ENCODE results near the gene CALR3.
"Not testable (repeated sequence)": the region's sequence is repeated elsewhere in the genome, so short reads cannot be mapped to it uniquely, and the experiment has no call there.

Gene CALR3

DNA sequence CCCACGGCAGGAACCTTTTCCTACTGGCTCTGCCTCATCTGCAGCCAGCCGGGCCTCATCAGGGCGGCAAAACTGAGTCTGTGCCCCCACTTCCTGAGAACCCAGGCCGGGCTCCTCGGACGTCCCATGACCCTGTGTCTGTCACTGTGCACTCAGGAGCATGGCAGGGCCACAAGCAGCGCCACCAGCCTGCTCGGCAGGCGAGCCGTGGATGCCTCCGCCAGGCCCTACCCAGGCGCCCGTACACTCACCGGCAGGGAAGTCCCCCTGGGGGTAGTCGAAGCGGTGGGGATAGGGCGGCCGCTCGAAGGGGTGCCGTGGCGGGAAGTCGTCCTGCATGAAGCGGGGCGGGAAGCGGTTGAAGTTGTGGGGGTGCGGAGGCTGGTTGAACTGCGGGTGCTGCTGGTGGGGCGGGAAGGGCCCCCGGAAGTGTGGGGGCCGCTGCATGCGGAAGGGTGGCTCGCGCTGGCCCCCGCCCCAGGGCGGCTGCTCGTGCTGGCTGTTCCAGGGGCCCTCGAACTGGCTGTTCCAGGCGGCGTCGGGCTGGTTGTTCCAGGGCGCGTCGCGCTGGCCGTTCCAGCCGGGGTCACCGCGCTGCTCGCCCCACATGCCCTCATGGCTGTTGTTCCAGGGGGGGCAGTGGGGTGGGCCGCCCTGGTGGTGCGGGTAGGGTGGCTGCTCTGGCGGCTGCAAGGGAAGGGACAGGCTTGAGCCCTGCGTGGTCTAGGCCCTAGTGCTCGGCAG lies 29.2 kb upstream of the CALR3 start:
- no peak for DNase-seq (ENCODE audit: low read depth)

DNA sequence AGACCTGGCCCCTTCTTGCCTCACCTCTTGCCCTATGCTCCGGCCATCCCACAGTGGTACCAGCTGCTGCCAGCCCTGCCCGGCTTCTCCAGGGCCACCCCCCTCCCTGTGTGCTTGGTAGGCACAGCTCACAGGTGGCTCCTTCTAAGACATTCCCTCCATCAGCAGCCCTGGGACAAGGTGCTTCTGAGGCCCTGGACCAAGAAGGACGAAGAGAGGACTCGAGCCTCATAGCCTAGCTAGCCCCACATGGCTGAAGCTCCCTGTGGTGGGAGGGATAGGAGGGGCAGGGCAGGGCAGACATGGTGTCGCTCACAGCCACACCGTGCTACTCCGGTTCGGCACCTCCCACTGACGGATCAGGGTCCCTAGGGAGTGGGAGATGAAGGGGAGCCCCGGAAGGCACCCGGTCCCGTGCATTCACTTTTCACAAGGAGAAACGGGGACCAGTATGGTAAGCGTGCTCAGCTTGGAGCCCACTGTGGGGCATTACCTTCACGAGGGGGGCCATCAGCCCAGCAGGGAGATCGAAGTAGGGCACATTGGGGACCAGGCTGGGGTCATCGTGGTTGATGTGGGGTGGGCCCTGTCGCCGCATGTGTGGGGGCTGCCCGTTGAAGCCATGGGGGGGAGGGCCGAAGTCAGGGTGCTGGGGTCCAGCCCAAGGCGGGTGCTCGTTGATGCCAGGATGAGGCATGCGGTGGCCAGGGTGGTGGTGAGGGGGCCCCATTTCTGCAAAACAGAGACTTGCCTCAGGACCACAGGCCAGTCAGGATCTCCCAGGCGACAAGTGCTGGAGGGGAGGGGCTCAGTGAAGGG lies 26.8 kb upstream of the CALR3 start:
- DNase-seq (ENCODE audit: low read depth) = no peak

DNA sequence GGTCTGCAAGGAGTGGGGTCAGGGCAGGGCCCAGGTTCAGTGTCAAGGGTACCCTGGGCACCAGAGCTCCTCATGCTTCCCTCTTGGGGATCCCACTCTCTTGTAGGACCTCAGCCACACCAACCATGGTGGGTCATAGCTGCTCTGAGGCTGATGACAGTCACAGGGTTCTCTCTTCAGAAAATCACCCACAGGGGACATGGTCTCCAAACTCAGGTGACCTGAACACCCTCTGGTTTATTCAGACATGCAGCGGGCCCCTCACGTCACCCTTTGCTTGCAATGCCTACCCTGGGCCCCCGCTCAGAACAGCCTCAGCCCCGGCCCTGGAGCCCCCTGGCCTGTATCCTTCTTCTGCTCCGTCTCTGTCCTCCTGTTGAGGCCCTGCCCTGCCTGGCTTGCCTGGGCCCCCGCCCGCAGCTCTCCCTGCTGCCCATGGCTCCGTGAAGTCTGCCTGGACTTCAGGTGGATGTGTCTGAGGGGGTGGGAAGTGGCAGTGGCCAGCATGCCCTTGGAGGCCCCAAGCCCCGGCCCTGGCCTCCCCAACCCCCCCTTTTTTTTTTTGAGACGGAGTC lies 25.8 kb upstream of the CALR3 start:
- no peak for DNase-seq (ENCODE audit: low read depth)

DNA sequence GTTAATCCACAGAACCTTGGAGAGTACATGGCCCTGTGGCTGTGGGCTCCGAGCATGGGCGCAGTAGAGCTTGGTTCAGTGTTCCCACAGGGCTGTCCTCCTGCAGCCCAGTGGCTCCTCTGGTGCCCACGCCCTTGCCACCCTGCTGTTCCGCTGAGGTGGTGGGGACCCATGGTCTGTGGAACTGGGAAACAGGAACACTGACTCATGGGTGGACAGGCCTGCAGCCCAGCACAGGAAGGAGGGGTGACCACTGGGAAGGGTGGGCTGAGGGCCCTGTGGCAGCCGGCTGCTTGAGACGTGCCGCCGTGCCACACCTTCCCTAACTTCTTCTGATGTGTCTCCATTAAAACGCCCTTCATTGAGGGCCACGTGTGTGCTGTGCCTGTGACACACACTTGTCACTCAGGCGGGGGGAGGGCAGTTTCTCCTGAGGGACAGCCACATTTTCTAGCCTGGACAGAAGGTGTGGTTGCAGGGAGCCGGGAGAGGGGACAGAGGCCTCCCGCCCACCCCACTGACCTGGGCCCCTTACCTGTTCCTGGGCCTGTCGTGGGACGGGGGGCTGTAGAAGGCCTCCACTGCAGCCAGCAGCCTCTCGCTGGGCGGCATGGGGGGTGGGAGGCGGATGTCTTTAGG lies 25.1 kb upstream of the CALR3 start:
- DNase-seq (ENCODE audit: low read depth) = no peak

DNA sequence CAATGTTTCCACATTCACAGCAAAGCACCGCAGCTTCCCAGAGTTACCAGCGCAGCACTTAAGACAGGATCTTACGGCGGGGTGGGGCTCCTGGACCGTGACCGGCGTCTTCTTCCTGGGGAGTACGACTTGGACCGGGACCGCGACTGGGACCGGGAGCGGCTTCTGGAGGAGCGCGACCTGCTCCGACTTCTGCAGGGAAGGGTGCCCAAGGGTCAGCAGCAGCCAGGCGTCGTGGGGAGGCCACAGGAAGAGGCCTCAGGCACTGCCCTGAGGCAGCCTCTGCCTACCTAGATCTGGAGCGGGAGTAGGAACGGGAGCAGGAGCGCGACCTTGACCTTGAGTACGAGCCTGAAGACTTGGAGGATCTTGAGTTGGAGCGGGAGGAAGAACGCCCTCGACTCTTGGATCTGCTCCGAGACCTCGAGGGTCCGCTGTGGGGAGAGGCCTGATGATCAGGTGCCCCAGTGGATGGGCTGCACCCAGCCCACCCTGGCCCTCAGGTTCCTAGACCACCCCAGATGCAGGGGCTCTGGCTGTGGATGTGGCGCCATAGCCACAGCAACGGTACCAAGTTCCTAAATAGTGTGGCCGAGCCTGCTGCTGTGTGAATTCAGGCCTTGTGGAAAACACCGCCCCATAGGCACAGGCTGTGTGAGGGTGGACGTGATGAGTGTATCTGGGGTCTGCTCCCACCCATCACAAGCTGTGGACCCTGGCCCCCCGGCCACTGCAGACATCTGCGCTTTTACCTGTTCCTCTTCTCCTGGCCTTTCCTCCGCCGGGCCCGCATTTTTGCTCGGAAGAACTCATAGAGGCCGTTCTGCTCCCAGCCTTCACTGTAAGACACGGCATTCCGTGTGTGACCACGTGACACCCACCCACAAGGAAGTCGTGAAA lies 24.4 kb upstream of the CALR3 start:
- DNase-seq (ENCODE audit: low read depth) = no peak

DNA sequence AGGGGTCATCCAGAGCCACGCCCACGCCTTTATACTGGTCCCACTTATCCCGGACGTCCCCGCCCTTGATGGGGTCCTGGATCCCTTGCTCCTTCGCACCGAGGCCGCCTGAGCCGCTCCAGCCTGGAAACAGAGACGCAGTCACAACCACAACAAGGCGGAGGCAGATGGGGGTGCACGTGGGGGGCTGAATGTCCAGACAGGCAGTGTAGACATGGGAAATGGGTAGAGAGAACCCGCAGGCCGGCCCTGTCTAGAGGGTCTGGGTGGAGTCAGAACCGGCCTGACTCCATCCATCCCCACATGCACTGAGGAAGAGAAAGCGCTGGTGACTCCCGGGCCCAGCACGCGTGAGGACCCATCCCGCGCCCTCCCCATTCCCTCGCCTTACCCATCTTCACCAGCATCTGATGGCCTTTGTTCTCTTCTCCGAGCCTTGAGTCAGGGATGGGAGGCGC lies 23.3 kb upstream of the CALR3 start:
- no peak for DNase-seq (ENCODE audit: low read depth)

DNA sequence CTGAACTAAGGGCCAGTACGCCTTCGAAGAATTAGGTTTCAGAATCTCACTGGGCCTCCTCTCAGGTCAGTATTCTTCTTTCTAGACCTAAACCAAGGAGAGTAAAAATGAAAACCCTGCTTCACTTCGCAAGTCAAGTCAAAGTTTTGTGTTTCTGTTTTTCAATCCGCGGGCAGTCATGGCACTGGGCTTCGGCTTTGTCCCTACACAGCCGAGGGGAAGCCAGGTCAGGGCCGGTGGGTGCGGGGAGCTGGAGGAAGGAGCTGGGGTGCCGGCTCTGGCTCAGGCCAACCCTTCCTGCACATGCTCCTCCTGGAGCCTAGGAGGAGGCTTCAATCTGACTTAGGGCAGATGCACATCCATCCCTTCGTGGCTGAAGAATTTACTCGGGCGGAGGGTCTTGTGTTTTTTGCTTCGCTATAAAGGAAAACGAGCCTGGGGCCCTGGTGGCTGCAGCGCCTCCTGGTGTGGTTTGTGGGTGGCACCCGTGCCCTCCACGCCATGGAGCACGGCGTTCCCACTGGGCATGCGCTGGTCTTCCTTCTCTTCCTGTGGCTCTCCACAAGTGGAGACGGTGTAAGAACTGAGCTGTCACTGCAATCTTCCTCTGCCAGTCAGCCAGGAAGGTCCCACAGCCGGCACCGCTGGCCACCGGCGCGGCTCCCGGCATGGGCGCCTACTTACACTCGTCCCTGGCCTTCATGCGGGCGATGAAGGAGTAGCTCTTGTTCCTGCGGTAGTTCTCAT lies 22.7 kb upstream of the CALR3 start:
- no peak for DNase-seq (ENCODE audit: low read depth)

DNA sequence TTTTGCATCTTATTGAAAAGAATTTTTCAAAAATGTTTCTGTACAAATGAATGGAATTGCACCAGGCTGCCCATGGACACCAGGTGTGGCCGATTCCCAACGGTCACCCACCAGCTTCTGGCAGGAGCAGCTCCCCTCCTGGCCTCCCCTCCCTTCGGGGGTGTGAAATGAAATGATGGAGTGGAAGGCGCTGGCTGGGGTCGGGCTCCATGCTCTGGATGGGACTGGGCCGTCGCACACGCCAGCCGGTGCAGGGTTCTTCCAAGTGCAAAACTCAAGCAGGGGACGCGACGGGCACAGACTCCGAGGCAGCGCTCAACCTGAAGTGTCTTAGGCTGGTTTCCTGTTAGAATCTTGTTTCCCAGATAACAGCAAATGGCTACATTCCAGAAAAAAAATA lies 22.1 kb upstream of the CALR3 start:
- DNase-seq (ENCODE audit: low read depth) = no peak

DNA sequence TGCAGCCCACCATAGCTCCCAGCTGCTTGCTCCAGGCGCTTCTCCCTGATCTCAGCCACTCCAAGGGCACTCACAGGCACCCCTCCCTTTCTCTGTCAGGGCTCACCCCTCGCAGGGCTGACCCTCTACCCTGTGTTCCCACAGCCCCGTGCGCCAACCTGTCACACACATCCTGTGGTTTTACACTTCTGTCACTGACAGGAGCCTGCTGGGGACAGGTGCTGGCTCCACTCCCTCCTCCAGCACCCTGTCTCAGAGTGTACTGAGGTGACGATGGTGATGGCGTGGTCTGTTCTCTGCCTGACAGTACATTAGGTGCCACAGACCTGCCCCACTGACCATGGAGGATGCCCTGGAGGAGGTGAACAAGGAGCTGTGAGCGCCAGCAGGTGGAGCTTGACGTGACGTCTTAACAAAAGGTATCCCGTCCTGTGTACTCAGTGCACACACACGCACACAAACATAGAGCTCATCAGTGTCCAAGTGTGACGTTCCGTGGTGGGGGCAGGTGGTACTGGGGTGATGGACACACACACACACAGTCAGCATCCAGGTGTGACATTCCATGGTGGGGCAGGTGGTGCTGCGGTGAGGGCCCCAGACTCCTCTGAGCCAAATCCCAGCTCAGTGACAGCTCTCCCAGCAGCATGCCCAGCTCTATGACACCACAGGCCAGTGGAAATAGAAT lies 21.1 kb upstream of the CALR3 start:
- no peak for DNase-seq (ENCODE audit: low read depth)

DNA sequence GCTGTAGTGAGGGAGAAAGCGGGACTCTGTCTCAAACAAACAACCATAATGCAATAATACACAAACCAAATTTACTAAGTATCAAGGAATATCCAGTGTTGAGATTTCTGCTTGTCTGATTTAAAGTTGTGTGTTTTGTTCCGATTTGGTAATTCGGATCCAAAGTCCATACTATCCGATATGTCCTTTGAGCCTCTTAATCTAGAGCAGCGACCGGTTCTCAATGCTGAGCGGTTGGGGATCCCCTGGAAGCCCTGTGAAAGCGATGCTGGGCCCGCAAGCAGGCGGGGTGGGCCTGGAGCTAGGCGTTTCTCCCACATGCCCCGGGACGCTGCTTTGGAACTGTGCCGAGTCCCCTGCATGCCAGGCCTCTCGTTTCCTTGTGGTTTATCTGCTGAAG lies 20.4 kb upstream of the CALR3 start:
- DNase-seq (ENCODE audit: low read depth) = no peak

DNA sequence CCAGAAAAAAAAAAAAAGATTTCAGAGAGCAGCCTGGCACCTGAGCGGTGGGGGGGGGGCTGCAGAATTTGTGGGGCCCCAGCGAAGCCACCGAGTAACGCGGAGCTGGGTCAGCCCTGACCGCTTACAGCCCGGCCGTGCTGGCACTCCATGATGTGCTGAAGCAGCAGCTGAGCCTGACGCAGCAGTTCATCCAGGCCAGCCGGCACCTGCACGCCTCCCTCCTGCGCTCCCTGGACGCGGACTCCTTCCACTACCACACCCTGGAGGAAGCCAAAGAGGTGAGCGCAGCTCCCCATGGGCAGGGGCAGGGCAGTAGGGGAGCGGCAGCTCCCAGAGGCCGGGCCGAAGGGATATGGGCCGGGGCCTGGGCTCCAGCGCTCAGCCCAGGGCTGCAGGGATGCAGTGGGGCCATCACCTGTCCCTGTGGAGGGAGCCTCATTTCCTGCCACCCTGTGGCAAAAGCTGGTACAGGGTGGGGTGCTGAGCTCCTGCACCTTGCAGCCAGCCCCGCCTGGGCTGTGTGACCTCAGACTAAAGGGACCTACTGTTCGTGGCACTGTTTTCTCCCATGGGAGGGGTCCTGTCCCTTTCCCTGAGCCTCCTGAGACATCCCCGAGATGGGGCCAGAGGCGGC lies 18.5 kb upstream of the CALR3 start:
- no peak for DNase-seq (ENCODE audit: low read depth)

DNA sequence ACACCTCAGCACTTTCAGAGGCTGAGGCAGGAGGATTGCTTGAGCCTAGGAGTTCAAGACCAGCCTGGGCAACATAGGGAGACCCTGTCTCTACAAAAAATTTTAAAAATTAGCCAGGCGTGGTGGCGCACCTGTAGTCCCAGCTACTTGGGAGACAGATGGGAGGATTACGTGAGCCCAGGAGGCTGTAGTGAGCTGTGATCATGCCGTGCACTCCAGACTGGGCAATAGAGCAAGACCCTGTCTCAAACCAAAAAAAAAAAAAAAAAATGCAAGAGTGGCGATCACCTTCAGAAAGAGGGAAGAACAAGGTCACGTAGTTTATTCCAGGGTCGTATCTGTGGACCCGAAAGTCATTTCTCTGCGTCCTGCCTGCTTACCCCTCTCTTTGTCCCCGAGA lies 16.6 kb upstream of the CALR3 start:
- DNase-seq (ENCODE audit: low read depth) = not testable (repeated sequence)

DNA sequence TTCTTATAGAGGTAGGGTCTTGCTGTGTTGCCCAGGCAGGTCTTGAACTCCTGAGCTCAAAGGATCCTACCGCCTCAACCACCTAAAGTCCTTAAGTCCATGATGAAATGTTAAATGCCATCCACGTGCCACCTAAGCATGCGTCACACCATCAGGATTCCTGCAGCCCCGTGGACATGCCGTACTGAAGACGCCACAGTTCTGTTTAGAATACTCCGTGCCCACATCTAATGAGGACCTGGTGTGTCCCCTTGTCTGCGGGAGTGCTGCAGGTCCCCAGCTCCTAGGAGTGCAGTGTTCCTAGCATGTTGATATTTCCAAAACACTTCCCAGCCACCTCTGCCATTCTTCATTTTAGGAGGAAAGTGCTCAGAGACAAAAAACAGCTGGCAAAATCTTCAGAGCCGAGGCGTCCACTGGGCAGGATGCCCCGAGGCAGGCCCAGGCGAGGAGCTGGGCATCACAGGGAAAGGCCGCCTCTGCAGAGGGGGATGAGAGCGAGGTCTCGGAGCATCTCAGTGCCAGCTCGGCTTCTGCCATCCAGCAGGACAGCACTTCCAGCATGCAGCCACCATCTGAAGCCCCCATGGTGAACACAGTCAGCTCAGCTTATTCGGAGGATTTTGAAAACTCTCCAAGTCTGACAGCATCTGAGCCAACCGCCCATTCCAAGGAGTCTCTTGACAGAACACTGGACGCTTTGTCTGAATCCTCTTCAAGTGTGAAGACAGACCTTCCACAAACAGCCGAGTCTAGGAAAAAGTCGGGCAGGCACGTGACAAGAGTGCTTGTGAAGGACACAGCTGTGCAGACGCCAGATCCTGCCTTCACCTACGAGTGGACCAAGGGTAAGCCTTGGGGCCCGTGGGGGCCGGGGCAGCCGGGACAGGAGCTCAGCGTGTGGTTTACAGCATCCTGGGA lies 13.4 kb upstream of the CALR3 start:
- no peak for DNase-seq (ENCODE audit: low read depth)

DNA sequence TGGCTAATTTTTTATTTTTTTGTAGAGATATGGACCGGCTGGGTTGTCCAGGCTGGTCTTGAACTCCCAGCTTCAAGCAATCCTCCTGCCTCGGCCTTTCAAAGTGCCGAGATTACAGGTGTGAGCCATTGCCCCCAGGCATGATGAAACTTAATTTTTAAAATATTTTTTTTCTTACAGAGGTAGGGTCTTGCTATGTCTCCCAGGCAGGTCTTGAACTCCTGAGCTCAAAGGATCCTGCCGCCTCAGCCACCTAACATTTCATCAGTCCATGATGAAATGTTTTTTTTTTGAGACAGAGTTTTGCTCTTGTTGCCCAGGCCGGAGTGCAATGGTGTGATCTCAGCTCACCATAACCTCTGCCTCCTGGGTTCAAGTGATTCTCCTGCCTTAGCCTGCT lies 12.6 kb upstream of the CALR3 start:
- DNase-seq (ENCODE audit: low read depth) = no peak

DNA sequence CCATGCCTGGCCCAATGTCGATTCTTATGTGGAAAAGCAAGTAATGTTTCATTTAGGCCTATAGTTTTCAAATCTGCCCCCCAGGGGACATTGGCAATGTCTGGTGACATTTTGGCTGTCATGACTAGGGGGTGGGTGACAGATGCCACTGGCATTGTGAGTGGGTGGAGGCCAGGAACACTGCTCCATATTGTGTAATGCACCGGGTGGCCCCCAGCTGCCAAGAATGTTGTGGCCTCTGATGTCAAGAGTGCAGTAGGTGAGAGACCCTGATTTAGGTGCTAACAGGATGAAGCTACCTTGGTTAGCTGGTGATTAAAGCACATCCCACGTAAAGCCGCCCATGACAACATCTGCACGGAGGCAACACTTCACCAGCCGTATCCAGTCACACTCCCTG lies 11.0 kb upstream of the CALR3 start:
- DNase-seq (ENCODE audit: low read depth) = no peak

DNA sequence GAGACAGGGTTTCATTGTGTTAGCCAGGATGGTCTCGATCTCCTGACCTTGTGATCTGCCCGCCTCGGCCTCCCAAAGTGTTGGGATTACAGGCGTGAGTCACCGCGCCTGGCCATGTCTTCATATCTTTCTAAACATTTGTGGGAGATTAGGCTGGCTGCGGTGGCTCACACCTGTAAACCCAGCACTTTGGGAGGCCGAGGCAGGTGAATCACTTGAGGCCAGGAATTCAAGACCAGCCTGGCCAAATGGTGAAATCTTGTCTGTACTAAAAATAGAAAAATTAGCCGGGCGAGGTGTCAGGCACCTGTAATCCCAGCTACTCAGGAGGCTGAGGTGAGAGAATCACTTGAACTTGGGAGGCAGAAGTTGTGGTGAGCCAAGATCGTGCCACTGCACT lies 10.2 kb upstream of the CALR3 start:
- not testable (repeated sequence) for DNase-seq (ENCODE audit: low read depth)

DNA sequence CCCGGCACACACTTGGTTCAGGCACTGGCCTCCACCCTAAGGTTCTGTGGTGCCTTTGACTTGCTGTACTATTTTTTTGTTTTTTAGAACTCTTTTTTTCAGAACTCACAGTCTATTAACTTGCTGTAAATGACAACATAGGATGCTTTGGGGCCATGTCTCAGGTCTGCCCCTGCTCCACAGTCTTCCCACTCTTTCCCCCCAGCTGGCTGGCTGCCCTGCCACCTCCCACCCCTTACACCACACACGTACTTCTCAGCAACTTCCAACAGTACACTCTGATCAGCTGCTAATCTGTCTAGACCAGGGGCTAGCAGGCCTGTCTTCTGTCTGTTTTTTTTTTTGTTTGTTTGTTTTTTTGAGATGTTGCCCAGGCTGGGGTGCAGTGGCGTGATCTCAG lies 8.3 kb upstream of the CALR3 start:
- no peak for DNase-seq (ENCODE audit: low read depth)

DNA sequence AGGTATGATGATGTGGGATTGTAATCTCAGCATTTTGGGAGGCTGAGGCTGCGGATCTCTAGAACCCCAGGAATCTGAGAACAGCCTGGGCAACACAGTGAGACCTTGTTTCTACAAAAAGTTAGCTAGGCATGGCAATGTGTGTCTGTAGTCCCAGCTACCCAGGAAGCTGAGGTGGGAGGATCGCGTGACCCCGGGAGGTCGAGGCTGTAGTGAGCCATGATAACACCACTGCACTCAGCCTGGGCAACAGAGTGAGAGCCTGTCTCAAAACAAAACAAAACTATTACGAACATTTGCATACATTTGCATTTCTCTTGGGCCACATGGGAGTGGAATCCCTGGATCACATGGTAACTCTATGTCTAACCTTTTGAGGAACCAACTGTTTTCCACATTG lies 1.9 kb upstream of the CALR3 start:
- DNase-seq (ENCODE audit: low read depth) = no peak

DNA sequence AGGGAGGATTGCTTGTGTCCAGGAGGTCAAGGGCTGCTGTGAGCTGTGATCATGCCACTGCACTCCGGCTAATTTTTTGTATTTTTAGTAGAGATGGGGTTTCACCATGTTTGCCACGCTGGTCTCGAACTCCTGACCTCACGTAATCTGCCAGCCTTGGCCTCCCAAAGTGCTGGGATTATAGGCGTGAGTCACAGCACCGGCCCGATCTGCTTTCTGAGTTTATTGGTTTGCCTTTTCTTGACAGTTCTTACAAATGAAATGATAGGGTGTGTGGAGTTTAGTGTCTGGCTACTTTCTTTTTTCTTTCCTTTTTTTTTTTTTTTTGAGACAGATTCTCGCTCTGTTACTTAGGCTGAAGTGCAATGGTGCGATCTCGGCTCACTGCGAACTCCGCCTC lies 1.1 kb upstream of the CALR3 start:
- no peak for DNase-seq (ENCODE audit: low read depth)

All from activated T-cell treated with anti-CD3 and anti-CD28 coated beads for 1 hour (primary cell).